CD14-positive monocyte (primary cell): ENCODE data around the gene FAM181A. TPM values are rescaled to one million over a fixed set of nuclear protein-coding genes. Genes with fewer than 3 reads are reported as not detected.

ENCODE experiments used
- DNase-seq, 3 donors: peaks; one replicate each; pipeline ENCODE4 v3.0.0-alpha.2; 2011 to 2022
- H2AFZ ChIP-seq: 2 replicates; pipeline ENCODE4 v1.6.0; 2012; ENCODE audit warnings: mild to moderate bottlenecking, low read depth, low read length, inconsistent platforms; ENCODE audit not compliant: insufficient read depth, poor library complexity, severe bottlenecking
- H3K27ac ChIP-seq, 2 donors: 1 replicate in 1 of 2; 2 replicates in 1 of 2; pipeline ENCODE4 v1.5.1; 2012 to 2013; ENCODE audit warnings: low read length in 2 of 2, control low read depth in 1 of 2, inconsistent platforms in 1 of 2, low read depth in 1 of 2, mild to moderate bottlenecking in 1 of 2
- H3K27me3 ChIP-seq, 2 donors: one replicate each; pipeline versions ENCODE4 v1.6.0 to v1.6.1; 2011 to 2013; ENCODE audit warnings: low read length in 2 of 2; ENCODE audit not compliant: control insufficient read depth in 2 of 2, insufficient read depth in 2 of 2
- H3K36me3 ChIP-seq, 2 donors: replicated peaks in 1 of 2; 1 replicate in 1 of 2; 2 replicates in 1 of 2; pipeline versions ENCODE4 v1.5.1 to v1.6.1; 2012 to 2013; ENCODE audit warnings: low read length in 2 of 2, control low read depth in 1 of 2, inconsistent platforms in 1 of 2, mild to moderate bottlenecking in 1 of 2; ENCODE audit not compliant: insufficient read depth in 2 of 2, control insufficient read depth in 1 of 2
- H3K4me1 ChIP-seq, 2 donors: 1 replicate in 1 of 2; 2 replicates in 1 of 2; pipeline versions ENCODE4 v1.5.1 to v1.6.1; 2012 to 2013; ENCODE audit warnings: low read length in 2 of 2, control low read depth in 1 of 2, inconsistent platforms in 1 of 2, mild to moderate bottlenecking in 1 of 2, moderate library complexity in 1 of 2; ENCODE audit not compliant: insufficient read depth in 2 of 2, control insufficient read depth in 1 of 2
- H3K4me2 ChIP-seq: replicated peaks from 2 replicates; pipeline ENCODE3; 2012; ENCODE audit warnings: low read length, moderate library complexity, mild to moderate bottlenecking; ENCODE audit not compliant: poor library complexity, severe bottlenecking; ENCODE audit errors: extremely low read depth
- H3K4me3 ChIP-seq, 3 experiments: fragments of 200-600 bp in 1 of 3; sonication (generic) in 1 of 3; replicated peaks in 1 of 3; 1 replicate in 2 of 3; 2 replicates in 1 of 3; pipeline ENCODE4 v1.5.1; 2011 to 2013; ENCODE audit warnings: low read length in 3 of 3, mild to moderate bottlenecking in 3 of 3, control low read depth in 2 of 3, low read depth in 2 of 3, inconsistent platforms in 1 of 3, moderate library complexity in 1 of 3
- H3K79me2 ChIP-seq: 2 replicates; pipeline ENCODE4 v1.6.0; 2012; ENCODE audit warnings: mild to moderate bottlenecking, control low read depth, inconsistent platforms, low read length, moderate library complexity; ENCODE audit not compliant: insufficient read depth
- H3K9ac ChIP-seq: 2 replicates; pipeline ENCODE4 v1.6.0; 2017; ENCODE audit warnings: low read length, mild to moderate bottlenecking; ENCODE audit not compliant: insufficient read depth, poor library complexity, severe bottlenecking
- H3K9me3 ChIP-seq, 2 donors: replicated peaks in 1 of 2; 1 replicate in 1 of 2; 2 replicates in 1 of 2; pipeline versions ENCODE4 v1.5.1 to v1.6.1; 2012 to 2013; ENCODE audit warnings: low read length in 2 of 2, control low read depth in 1 of 2; ENCODE audit not compliant: control insufficient read depth in 1 of 2, insufficient read depth in 1 of 2
- H4K20me1 ChIP-seq: 2 replicates; pipeline ENCODE4 v1.6.0; 2012; ENCODE audit warnings: mild to moderate bottlenecking, low read length, control low read depth, moderate library complexity; ENCODE audit not compliant: insufficient read depth
- H3K27ac Mint-ChIP-seq, 7 donors: one replicate each; pipeline ENCODE4 v1.8.0; 2020; ENCODE audit warnings: mild to moderate bottlenecking in 7 of 7, mixed read lengths in 7 of 7, moderate library complexity in 6 of 7, inconsistent platforms in 2 of 7
- H3K27me3 Mint-ChIP-seq, 3 donors: one replicate each; pipeline ENCODE4 v1.8.0; 2021 to 2022; ENCODE audit warnings: low read depth in 3 of 3, mild to moderate bottlenecking in 3 of 3, mixed read lengths in 3 of 3, moderate library complexity in 3 of 3, inconsistent platforms in 1 of 3
- H3K36me3 Mint-ChIP-seq, 2 donors: one replicate each; pipeline ENCODE4 v1.8.0; 2020; ENCODE audit warnings: mixed read lengths in 2 of 2, inconsistent platforms in 1 of 2, mild to moderate bottlenecking in 1 of 2
- H3K4me1 Mint-ChIP-seq: one replicate; pipeline ENCODE4 v1.8.0; 2020; ENCODE audit warnings: mild to moderate bottlenecking, mixed read lengths
- H3K4me3 Mint-ChIP-seq, 2 donors: one replicate each; pipeline ENCODE4 v1.8.0; 2020; ENCODE audit warnings: mild to moderate bottlenecking in 2 of 2, mixed read lengths in 2 of 2, moderate library complexity in 1 of 2
- H3K9me3 Mint-ChIP-seq, 7 donors: one replicate each; pipeline ENCODE4 v1.8.0; 2020 to 2022; ENCODE audit warnings: mixed read lengths in 7 of 7, mild to moderate bottlenecking in 6 of 7, moderate library complexity in 6 of 7, inconsistent platforms in 2 of 7
- CTCF ChIP-seq: fragments of 200-600 bp; IDR thresholded peaks from one replicate; pipeline ENCODE4 v1.8.0; 2022; ENCODE audit warnings: antibody characterized with exemption, mild to moderate bottlenecking
- WGBS: methylation state at CpG from one replicate; pipeline ENCODE4 v1.1.5; 2013; ENCODE audit warnings: missing lambda C conversion rate; ENCODE audit not compliant: insufficient coverage; 5-methylcytosine and 5-hydroxymethylcytosine counted together
- intact Hi-C, 2 donors: fragments of 100-400 bp; cut with micrococcal nuclease; formaldehyde crosslinking; loops; one replicate each; pipeline versions ENCODE4 v1.15.0 to v1.15.1; 2023
- polyA plus RNA-seq, 3 donors: library from polyadenylated mRNA; depleted of rRNA in 1 of 3; unstranded in 2 of 3; stranded (reverse) in 1 of 3; fragments of 300-500 nt in 2 of 3; fragments of >200 nt in 1 of 3; fragmentation: Illumina TruSeq in 2 of 3; gene quantifications; 1 replicate in 2 of 3; 2 replicates in 1 of 3; pipeline ENCODE4 v1.2.3, GENCODE V29; 2012 to 2021

Gene FAM181A
- polyA plus RNA-seq, 3 donors = not detected

GRCh38 chr14:93917141-93917540 lies 10.0 kb upstream of the FAM181A start:
- Histone ChIP-seq H3K9me3 (peaks cover 0 to 13% of the 10 kb centered on the region in 2 donors), H3K4me2 (no peak overlapping the region), H3K36me3 (no peaks in the 10 kb centered on the region), H3K79me2 (no peaks in the 10 kb centered on the region), H3K27me3 (no peaks in the 10 kb centered on the region), H2AFZ (no peak overlapping the region), H3K4me1 (no peaks in the 10 kb centered on the region), H3K9ac (no peak overlapping the region), H4K20me1 (no peaks in the 10 kb centered on the region), H3K27ac (no peak overlapping the region), H3K4me3 (no peak overlapping the region)
- Mint-ChIP-seq H3K4me3 (no peak overlapping the region), H3K9me3 (peaks cover 5 to 18% (median 10%) of the 10 kb centered on the region in 7 donors), H3K27me3 (peaks cover 8 to 14% (median 13%) of the 10 kb centered on the region in 3 donors), H3K4me1 (no peaks in the 10 kb centered on the region), H3K36me3 (no peaks in the 10 kb centered on the region), H3K27ac (peak overlapping the region in 1 of 7 donors; percentile 4)
- no peak for DNase-seq
- intact Hi-C loops = no loop called here
- WGBS = 92% methylated on average over 6 of the region's 7 CpGs
- TF ChIP-seq CTCF = no peak

- Mint-ChIP-seq H3K27ac (no peak overlapping the region), H3K36me3 (no peaks in the 10 kb centered on the region), H3K9me3 (peaks cover 0 to 4% (median 0%) of the 10 kb centered on the region in 7 donors), H3K4me3 (no peak overlapping the region), H3K27me3 (peaks cover 5 to 15% (median 7%) of the 10 kb centered on the region in 3 donors), H3K4me1 (no peaks in the 10 kb centered on the region)
- H3K27me3 ChIP-seq = no peaks in the 10 kb centered on the region
- H3K36me3 ChIP-seq = no peaks in the 10 kb centered on the region
- H3K9me3 ChIP-seq = peaks cover 0 to 2% of the 10 kb centered on the region in 2 donors
- no peak for DNase-seq
- intact Hi-C loops = no loop called here
- H3K4me2 ChIP-seq = no peak overlapping the region
- no peak for TF ChIP-seq CTCF
- no peaks in the 10 kb centered on the region for H3K4me1 ChIP-seq
- H2AFZ ChIP-seq = no peak overlapping the region
- H3K4me3 ChIP-seq = no peak overlapping the region
- no peaks in the 10 kb centered on the region for H4K20me1 ChIP-seq
- H3K27ac ChIP-seq = no peak overlapping the region
- WGBS = 95% methylated on average over 14 of the region's 18 CpGs
- H3K79me2 ChIP-seq = no peaks in the 10 kb centered on the region
- H3K9ac ChIP-seq = no peak overlapping the region
Observed at GRCh38 chr14:93921001-93921806, 5.9 kb upstream of the FAM181A start.
